GM18508 (cell line): ENCODE measurements around the gene FGF2.
"Not testable (repeated sequence)": the region's sequence is repeated elsewhere in the genome, so short reads cannot be mapped to it uniquely, and the experiment has no call there.

Experiments
- ATAC-seq: cut with Tn5 transposase; IDR thresholded peaks from one replicate; pipeline ENCODE4 v1.9.1; 2021; ENCODE audit warnings: moderate number of reproducible peaks; ENCODE audit not compliant: insufficient read depth, unreplicated experiment

FGF2 gene

GRCh38 chr4:122826553-122827257 is at the start of gene FGF2:
Gene FGF2, plus strand, starts transcription at chr4:122826831. Its CDS starts 344 bp downstream, at chr4:122827175.
- no peak for ATAC-seq

GRCh38 chr4:122776916-122777315 is 49.7 kb upstream of the FGF2 start:
- no peak for ATAC-seq

GRCh38 chr4:122777846-122778673 is 48.6 kb upstream of the FGF2 start:
- ATAC-seq = no peak

GRCh38 chr4:122781486-122781885 is 45.1 kb upstream of the FGF2 start:
- no peak for ATAC-seq

- ATAC-seq = no peak
These were observed 43.1 kb upstream of the FGF2 start for GRCh38 chr4:122783301-122784215.

- no peak for ATAC-seq
These were observed 42.4 kb upstream of the FGF2 start for GRCh38 chr4:122784261-122784660.

- no peak for ATAC-seq
These were observed 41.5 kb upstream of the FGF2 start for GRCh38 chr4:122785099-122785498.

GRCh38 chr4:122786296-122786695 is 40.3 kb upstream of the FGF2 start:
- not testable (repeated sequence) for ATAC-seq

- not testable (repeated sequence) for ATAC-seq
These were observed 39.7 kb upstream of the FGF2 start for GRCh38 chr4:122786920-122787319.

GRCh38 chr4:122787940-122788339 is 38.7 kb upstream of the FGF2 start:
- no peak for ATAC-seq

GRCh38 chr4:122788935-122789334 is 37.7 kb upstream of the FGF2 start:
- no peak for ATAC-seq

GRCh38 chr4:122793811-122794210 is 32.8 kb upstream of the FGF2 start:
- ATAC-seq = no peak

- ATAC-seq = no peak
These were observed 29.7 kb upstream of the FGF2 start for GRCh38 chr4:122796801-122797404.

GRCh38 chr4:122797405-122798094 is 29.1 kb upstream of the FGF2 start:
- ATAC-seq = no peak

GRCh38 chr4:122798101-122798500 is 28.5 kb upstream of the FGF2 start:
- no peak for ATAC-seq

- no peak for ATAC-seq
These were observed 27.7 kb upstream of the FGF2 start for GRCh38 chr4:122798917-122799316.

GRCh38 chr4:122803788-122804208 is 22.8 kb upstream of the FGF2 start:
- no peak for ATAC-seq

GRCh38 chr4:122806981-122807679 is 19.5 kb upstream of the FGF2 start:
- ATAC-seq = no peak

- no peak for ATAC-seq
These were observed 16.0 kb upstream of the FGF2 start for GRCh38 chr4:122810669-122811068.
